Prostate gland (tissue), 2 donors: Measurements from ENCODE around the gene ITGA8.

Source experiments
- CTCF ChIP-seq, 4 experiments: fragments of 200-600 bp in 2 of 4; fragments of 450-650 bp in 2 of 4; sonication (generic) in 2 of 4; IDR thresholded peaks; 1 replicate in 3 of 4; 2 replicates in 1 of 4; pipeline ENCODE4 v1.5.1; 2016 to 2019; ENCODE audit warnings: antibody characterized with exemption in 4 of 4, mild to moderate bottlenecking in 2 of 4, moderate library complexity in 2 of 4
- POLR2A ChIP-seq: fragments of 450-650 bp; IDR thresholded peaks from one replicate; pipeline ENCODE4 v1.6.1; 2016; ENCODE audit warnings: antibody characterized with exemption, mild to moderate bottlenecking
- POLR2AphosphoS5 ChIP-seq: sonication (generic); formaldehyde crosslinking; IDR thresholded peaks from one replicate; pipeline ENCODE4 v1.6.1; 2017; ENCODE audit warnings: antibody characterized with exemption

- TF ChIP-seq POLR2A (no peak), POLR2AphosphoS5 (no peak), CTCF (IDR thresholded peaks at IDR 0.05) (no peak)
Observed at GRCh38 chr10:15636446-15636845, 83.3 kb downstream of the ITGA8 start.
